H9 (cell line): ENCODE results near the gene C5orf58. TPM values are rescaled to one million over a fixed set of nuclear protein-coding genes. Genes with fewer than 3 reads are reported as not detected.

Source experiments
- DNase-seq: peaks from one replicate; pipeline ENCODE4 v3.0.0-alpha.2; 2017
- H2AFZ ChIP-seq: one replicate; pipeline ENCODE4 v1.6.1; 2013; ENCODE audit warnings: mild to moderate bottlenecking, low read length, control low read depth, moderate library complexity
- H2AK5ac ChIP-seq: 2 replicates; pipeline ENCODE4 v1.6.1; 2013; ENCODE audit warnings: low read length, control low read depth, mixed read lengths; ENCODE audit not compliant: insufficient read length
- H2BK120ac ChIP-seq: one replicate; pipeline ENCODE4 v1.6.1; 2013; ENCODE audit warnings: low read depth, mild to moderate bottlenecking, low read length, control low read depth, inconsistent platforms; ENCODE audit not compliant: poor library complexity, severe bottlenecking
- H2BK12ac ChIP-seq: 2 replicates; pipeline ENCODE4 v1.6.1; 2013; ENCODE audit warnings: low read length, control low read depth, mixed read lengths, low read depth; ENCODE audit not compliant: insufficient read length
- H2BK15ac ChIP-seq: 2 replicates; pipeline ENCODE4 v1.6.1; 2013; ENCODE audit warnings: low read depth, low read length, control low read depth
- H2BK20ac ChIP-seq: one replicate; pipeline ENCODE4 v1.6.1; 2013; ENCODE audit warnings: low read depth, mild to moderate bottlenecking, low read length, control low read depth, inconsistent platforms; ENCODE audit not compliant: poor library complexity, severe bottlenecking
- H2BK5ac ChIP-seq: 2 replicates; pipeline ENCODE4 v1.6.1; 2013; ENCODE audit warnings: low read length, control low read depth, mixed read lengths; ENCODE audit not compliant: insufficient read length
- H3K14ac ChIP-seq: 2 replicates; pipeline ENCODE4 v1.6.1; 2013; ENCODE audit warnings: low read length, control low read depth; ENCODE audit not compliant: insufficient read depth
- H3K18ac ChIP-seq: 2 replicates; pipeline ENCODE4 v1.6.1; 2013; ENCODE audit warnings: low read depth, mild to moderate bottlenecking, mixed read lengths, low read length, control low read depth; ENCODE audit not compliant: insufficient read length
- H3K23ac ChIP-seq: 2 replicates; pipeline ENCODE4 v1.6.1; 2013; ENCODE audit warnings: low read length, control low read depth, mixed read lengths, low read depth; ENCODE audit not compliant: insufficient read length
- H3K23me2 ChIP-seq: 2 replicates; pipeline ENCODE4 v1.6.1; 2013; ENCODE audit warnings: low read depth, mild to moderate bottlenecking, mixed read lengths, low read length, control low read depth; ENCODE audit not compliant: insufficient read length, poor library complexity, severe bottlenecking
- H3K27ac ChIP-seq: 2 replicates; pipeline ENCODE4 v1.5.1; 2013; ENCODE audit warnings: low read length, control low read depth, mixed read lengths, low read depth; ENCODE audit not compliant: insufficient read length
- H3K27me3 ChIP-seq: 2 replicates; pipeline ENCODE4 v1.6.1; 2013; ENCODE audit warnings: low read length, control low read depth, inconsistent platforms; ENCODE audit not compliant: insufficient read depth
- H3K4ac ChIP-seq: 2 replicates; pipeline ENCODE4 v1.6.1; 2013; ENCODE audit warnings: low read depth, mild to moderate bottlenecking, control low read depth, inconsistent platforms, low read length, moderate library complexity
- H3K4me1 ChIP-seq: 2 replicates; pipeline ENCODE4 v1.6.1; 2013; ENCODE audit warnings: low read length, control low read depth, inconsistent platforms; ENCODE audit not compliant: insufficient read depth
- H3K4me2 ChIP-seq: 2 replicates; pipeline ENCODE4 v1.6.1; 2013; ENCODE audit warnings: low read length, control low read depth, mixed read lengths; ENCODE audit not compliant: insufficient read length, insufficient read depth
- H3K56ac ChIP-seq: 2 replicates; pipeline ENCODE4 v1.6.1; 2013; ENCODE audit warnings: low read depth, mild to moderate bottlenecking, mixed read lengths, low read length, control low read depth; ENCODE audit not compliant: insufficient read length
- H3K79me1 ChIP-seq: 2 replicates; pipeline ENCODE4 v1.6.1; 2013; ENCODE audit warnings: low read depth, mild to moderate bottlenecking, moderate library complexity, low read length, control low read depth, inconsistent platforms; ENCODE audit not compliant: insufficient read depth, poor library complexity, severe bottlenecking
- H3K79me2 ChIP-seq: 2 replicates; pipeline ENCODE4 v1.6.1; 2013; ENCODE audit warnings: low read length, control low read depth, inconsistent platforms; ENCODE audit not compliant: insufficient read depth
- H3K9ac ChIP-seq: 2 replicates; pipeline ENCODE4 v1.6.1; 2013; ENCODE audit warnings: low read length, control low read depth, mixed read lengths; ENCODE audit not compliant: insufficient read length; ENCODE audit errors: extremely low read depth
- H3K9me3 ChIP-seq: one replicate; pipeline ENCODE4 v1.6.1; 2013; ENCODE audit warnings: low read depth, low read length, inconsistent platforms; ENCODE audit not compliant: control insufficient read depth
- H3T11ph ChIP-seq: one replicate; pipeline ENCODE4 v1.6.1; 2013; ENCODE audit warnings: mild to moderate bottlenecking, low read length, control low read depth, inconsistent platforms
- H4K20me1 ChIP-seq: one replicate; pipeline ENCODE4 v1.6.1; 2013; ENCODE audit not compliant: control insufficient read depth, insufficient read length, insufficient read depth
- H4K5ac ChIP-seq: 2 replicates; pipeline ENCODE4 v1.6.1; 2013; ENCODE audit warnings: low read depth, mild to moderate bottlenecking, mixed read lengths, low read length, control low read depth; ENCODE audit not compliant: insufficient read length
- H4K8ac ChIP-seq: replicated peaks from 2 replicates; pipeline ENCODE4 v1.6.1; 2013; ENCODE audit warnings: low read length, control low read depth, mixed read lengths, low read depth; ENCODE audit not compliant: insufficient read length
- H4K91ac ChIP-seq: 2 replicates; pipeline ENCODE4 v1.6.1; 2013; ENCODE audit warnings: low read depth, mild to moderate bottlenecking, moderate library complexity, mixed read lengths, low read length, control low read depth; ENCODE audit not compliant: insufficient read length
- H3K27ac Mint-ChIP-seq, 3 experiments: 2 replicates in 2 of 3; 3 replicates in 1 of 3; pipeline ENCODE4 v1.8.0; 2020 to 2021; ENCODE audit warnings: mixed read lengths in 3 of 3, mild to moderate bottlenecking in 1 of 3, moderate library complexity in 1 of 3
- H3K27me3 Mint-ChIP-seq: 2 replicates; pipeline ENCODE4 v1.8.0; 2021; ENCODE audit warnings: low read depth, mild to moderate bottlenecking, moderate library complexity, mixed read lengths
- H3K36me3 Mint-ChIP-seq, 3 experiments: 2 replicates in 2 of 3; 3 replicates in 1 of 3; pipeline ENCODE4 v1.8.0; 2020 to 2021; ENCODE audit warnings: low read depth in 3 of 3, mixed read lengths in 3 of 3; ENCODE audit not compliant: insufficient read depth in 1 of 3
- H3K4me1 Mint-ChIP-seq, 2 experiments: 2 replicates each; pipeline ENCODE4 v1.8.0; 2020; ENCODE audit warnings: mixed read lengths in 2 of 2
- H3K4me3 Mint-ChIP-seq, 2 experiments: 2 replicates in 1 of 2; 3 replicates in 1 of 2; pipeline ENCODE4 v1.8.0; 2020 to 2021; ENCODE audit warnings: mild to moderate bottlenecking in 2 of 2, mixed read lengths in 2 of 2, moderate library complexity in 1 of 2
- H3K9me3 Mint-ChIP-seq, 2 experiments: 2 replicates in 1 of 2; 3 replicates in 1 of 2; pipeline ENCODE4 v1.8.0; 2020; ENCODE audit warnings: mild to moderate bottlenecking in 2 of 2, mixed read lengths in 2 of 2, moderate library complexity in 1 of 2
- CTCF ChIP-seq: fragments of 200-600 bp; sonication (generic); conservative IDR thresholded peaks from 3 replicates; pipeline ENCODE4 v1.8.0; 2021; ENCODE audit warnings: antibody characterized with exemption, mild to moderate bottlenecking
- WGBS: extraction: QIAGEN DNeasy Blood & Tissue Kit; methylation state at CpG from one replicate; pipeline ENCODE4 v1.1.7; 2013; ENCODE audit warnings: missing lambda C conversion rate, low lambda C conversion rate, mixed read lengths; ENCODE audit not compliant: insufficient read length; ENCODE audit errors: extremely low coverage; 5-methylcytosine and 5-hydroxymethylcytosine counted together
- total RNA-seq: library from RNA; stranded (reverse); gene quantifications from 2 replicates; pipeline ENCODE4 v1.2.1, GENCODE V29; 2021

C5orf58 gene
- total RNA-seq, 1 experiment from 2014 or later, result 0.90 TPM

- Histone ChIP-seq H3K79me1 (no peaks in the 10 kb centered on the region), H3K56ac (no peak overlapping the region), H2BK20ac (no peak overlapping the region), H3K18ac (no peak overlapping the region), H2BK15ac (no peak overlapping the region), H4K91ac (no peak overlapping the region), H2BK120ac (no peak overlapping the region), H3K9me3 (no peaks in the 10 kb centered on the region), H3K23ac (no peak overlapping the region), H4K20me1 (no peaks in the 10 kb centered on the region), H3K79me2 (no peaks in the 10 kb centered on the region), H3K14ac (no peak overlapping the region), H2AK5ac (no peak overlapping the region), H3K4me1 (no peaks in the 10 kb centered on the region), H3K27me3 (no peaks in the 10 kb centered on the region), H3T11ph (no peak overlapping the region), H4K8ac (no peak overlapping the region), H2BK12ac (no peak overlapping the region), H3K4me2 (no peak overlapping the region), H4K5ac (no peak overlapping the region), H3K4ac (no peak overlapping the region), H3K9ac (no peak overlapping the region), H3K27ac (no peak overlapping the region), H3K23me2 (no peaks in the 10 kb centered on the region), H2BK5ac (no peak overlapping the region), H2AFZ (no peak overlapping the region)
- no peak for DNase-seq
- no peak for TF ChIP-seq CTCF
- WGBS, result no CpG with 5 or more reads among the region's 18 CpGs
- Mint-ChIP-seq H3K4me3 (no peak overlapping the region), H3K27ac (no peak overlapping the region), H3K36me3 (no peaks in the 10 kb centered on the region), H3K27me3 (no peaks in the 10 kb centered on the region), H3K4me1 (peaks cover 11 to 13% of the 10 kb centered on the region in 2 experiments), H3K9me3 (no peaks in the 10 kb centered on the region)
Observed at GRCh38 chr5:170233358-170233892, 640 bp downstream of the C5orf58 start.
